ENCODE data around the gene RNF150. TPM values are rescaled to one million over a fixed set of nuclear protein-coding genes. Genes with fewer than 3 reads are reported as not detected.

RNF150 gene
- total RNA-seq, 4 donors from 2014 or later, result 1.6 to 21.2 (median 4.9) TPM

GRCh38 chr4:140994015-140994414 lies 139.3 kb downstream of the RNF150 start:
- Histone ChIP-seq H3K9me3 (no peaks in the 10 kb centered on the region), H3K27me3 (no peaks in the 10 kb centered on the region), H3K4me3 (no peak overlapping the region), H3K4me1 (peaks cover 11 to 24% of the 10 kb centered on the region in 2 donors), H3K36me3 (no peaks in the 10 kb centered on the region), H3K27ac (no peak overlapping the region)
- intact Hi-C loops (cut with DNase I; ENCODE audit: low total_unique reads), result no loop called here
- TF ChIP-seq CTCF (IDR thresholded peaks at IDR 0.05 in 4 of 5, conservative IDR thresholded peaks at IDR 0.05 in 1 of 5) (no peak), POLR2A (IDR thresholded peaks at IDR 0.05) (no peak)
- in situ Hi-C loops (cut with MboI; ENCODE audit: low sequenced_read_pairs in 4 of 4), result no loop called here
- DNase-seq (no peak), ATAC-seq (no peak)

- TF ChIP-seq CTCF (IDR thresholded peaks at IDR 0.05 in 4 of 5, conservative IDR thresholded peaks at IDR 0.05 in 1 of 5) (no peak), POLR2A (IDR thresholded peaks at IDR 0.05) (no peak)
- Histone ChIP-seq H3K27me3 (no peaks in the 10 kb centered on the region), H3K36me3 (no peaks in the 10 kb centered on the region), H3K27ac (no peak overlapping the region), H3K4me1 (peaks cover 11 to 17% of the 10 kb centered on the region in 2 donors), H3K4me3 (no peak overlapping the region), H3K9me3 (no peaks in the 10 kb centered on the region)
- DNase-seq, result no peak
- intact Hi-C loops (cut with DNase I; ENCODE audit: low total_unique reads), result no loop called here
- in situ Hi-C loops (cut with MboI; ENCODE audit: low sequenced_read_pairs in 4 of 4), result no loop called here
- no peak for ATAC-seq
These were observed 139.9 kb downstream of the RNF150 start for GRCh38 chr4:140993370-140993769.

GRCh38 chr4:140989944-140990343 lies 143.3 kb downstream of the RNF150 start:
- no peaks in the 10 kb centered on the region for H3K9me3 ChIP-seq
- H3K4me3 ChIP-seq, result no peak overlapping the region
- no peaks in the 10 kb centered on the region for H3K36me3 ChIP-seq
- H3K27me3 ChIP-seq, result no peaks in the 10 kb centered on the region
- H3K4me1 ChIP-seq, result peaks cover 17 to 27% of the 10 kb centered on the region in 2 donors
- DNase-seq (no peak), ATAC-seq (peak in 1 of 2 donors; percentile 55)
- H3K27ac ChIP-seq, result no peak overlapping the region
- TF ChIP-seq POLR2A (IDR thresholded peaks at IDR 0.05) (no peak), CTCF (IDR thresholded peaks at IDR 0.05 in 4 of 5, conservative IDR thresholded peaks at IDR 0.05 in 1 of 5) (no peak)
- intact Hi-C loops (cut with DNase I; ENCODE audit: low total_unique reads), result no loop called here
- in situ Hi-C loops (cut with MboI; ENCODE audit: low sequenced_read_pairs in 4 of 4), result no loop called here

- Histone ChIP-seq H3K4me1 (peaks cover 16 to 22% of the 10 kb centered on the region in 2 donors), H3K27me3 (no peaks in the 10 kb centered on the region), H3K27ac (no peak overlapping the region), H3K9me3 (no peaks in the 10 kb centered on the region), H3K4me3 (peak overlapping the region in 2 of 4 donors; percentile 8 to 11), H3K36me3 (no peaks in the 10 kb centered on the region)
- in situ Hi-C loops (cut with MboI; ENCODE audit: low sequenced_read_pairs in 4 of 4) (no loop called here), intact Hi-C loops (cut with DNase I; ENCODE audit: low total_unique reads) (no loop called here)
- no peak for DNase-seq
- peak in 1 of 2 donors; percentile 61 for ATAC-seq
- TF ChIP-seq CTCF (IDR thresholded peaks at IDR 0.05 in 4 of 5, conservative IDR thresholded peaks at IDR 0.05 in 1 of 5) (no peak), POLR2A (IDR thresholded peaks at IDR 0.05) (no peak)
These were observed 147.2 kb downstream of the RNF150 start for GRCh38 chr4:140986045-140986444.
